K562 (cell line): ENCODE results near the gene NPAS3. TPM values are rescaled to one million over a fixed set of nuclear protein-coding genes. Genes with fewer than 3 reads are reported as not detected.

Experiments used
- ATAC-seq: fragments of 200-7000 bp; cut with Tn5 transposase; 3 replicates; pipeline ENCODE4 v1.9.1; 2020; ENCODE audit warnings: moderate library complexity
- BruUV-seq: library from RNA; stranded (reverse); fragments of 400-500 nt; replicated peaks from 2 replicates; lab custom pipeline; 2021; lab: Mats Ljungman, UMichigan
- CTCF ChIA-PET: fragments of 300-600 bp; formaldehyde crosslinking; extraction: SDS; loops from one replicate; lab custom pipeline; 2021; ENCODE audit warnings: low intra/inter-chr PET ratio; lab: Yijun Ruan, JAX
- POLR2A ChIA-PET: fragments of 300-600, 350-650 bp; sonication (Branson Sonifier 250); formaldehyde crosslinking; extraction: SDS; loops from one replicate; lab custom pipeline; 2021; ENCODE audit warnings: antibody characterized with exemption, inconsistent platforms; lab: Yijun Ruan, JAX
- DNase-seq, 4 experiments: peaks; one replicate each; pipeline versions ENCODE4 v3.0.0 to v3.0.0-alpha.2; 2011 to 2018; ENCODE audit warnings: low spot score in 3 of 4, mixed read lengths in 3 of 4; ENCODE audit errors: extremely low read depth in 1 of 4
- FAIRE-seq: peaks from 2 replicates; lab custom pipeline; 2011; peaks lifted over from hg19 to GRCh38; lab: Jason Lieb, UNC
- H2AFZ ChIP-seq: 2 replicates; pipeline ENCODE4 v1.6.0; 2011; ENCODE audit warnings: low read depth, low read length, control low read depth, inconsistent platforms
- H3K27ac ChIP-seq: fragments of 200-600 bp; 3 replicates; pipeline ENCODE4 v1.8.0; 2011; ENCODE audit warnings: low read depth, mild to moderate bottlenecking, control low read depth, inconsistent platforms, low read length, moderate library complexity, mixed read lengths; ENCODE audit errors: extremely low read depth
- H3K27me3 ChIP-seq, 2 experiments: fragments of 300-600 bp in 1 of 2; 2 replicates in 1 of 2; 3 replicates in 1 of 2; pipeline versions ENCODE4 v1.6.0 to v1.8.0; 2011; ENCODE audit warnings: inconsistent platforms in 2 of 2, low read length in 2 of 2, mild to moderate bottlenecking in 1 of 2, mixed read lengths in 1 of 2, moderate library complexity in 1 of 2; ENCODE audit not compliant: control insufficient read depth in 2 of 2, insufficient read depth in 2 of 2
- H3K36me3 ChIP-seq: fragments of 300-600 bp; 3 replicates; pipeline ENCODE4 v1.8.0; 2011; ENCODE audit warnings: mild to moderate bottlenecking, low read length, inconsistent platforms; ENCODE audit not compliant: control insufficient read depth, insufficient read depth
- H3K4me1 ChIP-seq, 2 experiments: fragments of 200-600 bp in 1 of 2; replicated peaks in 1 of 2; 2 replicates in 1 of 2; 3 replicates in 1 of 2; pipeline versions ENCODE4 v1.5.1 to v1.8.0; 2011; ENCODE audit warnings: inconsistent platforms in 2 of 2, low read length in 2 of 2, mild to moderate bottlenecking in 1 of 2, mixed read lengths in 1 of 2, moderate library complexity in 1 of 2; ENCODE audit not compliant: control insufficient read depth in 2 of 2, insufficient read depth in 2 of 2
- H3K4me2 ChIP-seq: 2 replicates; pipeline ENCODE4 v1.6.1; 2011; ENCODE audit warnings: low read length, control low read depth, inconsistent platforms, mixed read lengths; ENCODE audit not compliant: insufficient read depth
- H3K4me3 ChIP-seq: fragments of 200-600 bp; sonication (generic), shearing (Covaris generic); 2 replicates; pipeline ENCODE4 v1.5.1; 2016; ENCODE audit warnings: control low read depth, inconsistent platforms
- H3K79me2 ChIP-seq: fragments of 200-600 bp; 3 replicates; pipeline ENCODE4 v1.8.0; 2011; ENCODE audit warnings: low read length, inconsistent platforms; ENCODE audit not compliant: control insufficient read depth, insufficient read depth
- H3K9ac ChIP-seq, 2 experiments: 2 replicates each; pipeline versions ENCODE4 v1.6.0 to v1.6.1; 2011; ENCODE audit warnings: low read depth in 2 of 2, low read length in 2 of 2, control low read depth in 1 of 2, inconsistent platforms in 1 of 2, mild to moderate bottlenecking in 1 of 2, mixed read lengths in 1 of 2; ENCODE audit not compliant: insufficient read depth in 1 of 2
- H3K9me1 ChIP-seq: one replicate; pipeline ENCODE4 v1.6.0; 2011; ENCODE audit warnings: inconsistent platforms, mild to moderate bottlenecking, low read length, moderate library complexity; ENCODE audit not compliant: control insufficient read depth, insufficient read depth
- H3K9me3 ChIP-seq: replicated peaks from 2 replicates; pipeline ENCODE4 v1.5.1; 2011; ENCODE audit warnings: low read depth, low read length, inconsistent platforms; ENCODE audit not compliant: control insufficient read depth, insufficient read depth
- H4K20me1 ChIP-seq: replicated peaks from 2 replicates; pipeline ENCODE4 v1.6.1; 2011; ENCODE audit warnings: low read length, inconsistent platforms, mixed read lengths; ENCODE audit not compliant: control insufficient read depth, insufficient read depth
- HMG20A ChIP-seq: fragments of 450-650 bp; formaldehyde crosslinking; conservative IDR thresholded peaks from 2 replicates; pipeline ENCODE4 v1.4.0; 2020; ENCODE audit warnings: mild to moderate bottlenecking, mixed read lengths
- PURB ChIP-seq: sonication (generic); formaldehyde crosslinking; IDR thresholded peaks from 2 replicates; pipeline ENCODE4 v1.9.0; 2021; ENCODE audit warnings: low read depth, mild to moderate bottlenecking, missing genetic modification reagents
- RBM22 ChIP-seq: fragments of 200-400 bp; formaldehyde crosslinking; IDR thresholded peaks from 2 replicates; pipeline ENCODE4 v1.6.1; 2018; ENCODE audit warnings: low read length, low read depth; ENCODE audit not compliant: poor library complexity, severe bottlenecking
- ZNF232 ChIP-seq: sonication (generic); formaldehyde crosslinking; IDR thresholded peaks from 2 replicates; pipeline ENCODE4 v1.8.0; 2022; ENCODE audit warnings: mild to moderate bottlenecking, missing genetic modification reagents
- ZNF589 ChIP-seq: fragments of 200-800 bp; sonication (Bioruptor generic); IDR thresholded peaks from 2 replicates; pipeline ENCODE4 v1.6.1; 2016; ENCODE audit warnings: low read depth, missing genetic modification characterization, missing compliant biosample characterization
- ZNF695 ChIP-seq: fragments of 450-650 bp; formaldehyde crosslinking; IDR thresholded peaks from 2 replicates; pipeline ENCODE4 v1.4.0; 2020; ENCODE audit warnings: mild to moderate bottlenecking, moderate library complexity
- WGBS: fragments of 100-300 bp; shearing (Covaris generic); methylation state at CpG from one replicate; pipeline ENCODE4 v1.1.6; 2016; ENCODE audit warnings: low coverage, mixed read lengths; ENCODE audit not compliant: insufficient coverage; ENCODE audit errors: missing lambda C conversion rate; 5-methylcytosine and 5-hydroxymethylcytosine counted together
- in situ Hi-C: fragments of 300-500 bp; cut with MboI; formaldehyde crosslinking; loops from 4 replicates; pipeline ENCODE4 v1.15.0; 2018; ENCODE audit warnings: inconsistent platforms, mixed read lengths
- intact Hi-C: fragments of 100-400 bp; cut with micrococcal nuclease; formaldehyde crosslinking; loops from 2 replicates; pipeline ENCODE4 v1.14.2; 2022
- polyA plus RNA-seq, 8 experiments: library from polyadenylated mRNA; depleted of rRNA in 4 of 8; stranded (reverse) in 5 of 8; unstranded in 3 of 8; fragments of >200 nt; fragmentation: Nextera tagmentation in 2 of 8; fragmentation: Illumina TruSeq in 1 of 8; extraction: Ambion mirVana in 2 of 8; extraction: Trizol in 1 of 8; gene quantifications; 2 replicates each; pipeline versions ENCODE4 v1.2.1 to v1.2.3, GENCODE V29; 2011 to 2014; ENCODE audit warnings: inconsistent platforms in 1 of 8, missing spikeins in 1 of 8
- total RNA-seq, 7 experiments: library from RNA; depleted of rRNA in 6 of 7; stranded (reverse); fragments of >200 nt in 6 of 7; fragmentation: Illumina TruSeq in 2 of 7; extraction: Trizol in 2 of 7; gene quantifications; 2 replicates each; pipeline versions ENCODE4 v1.2.1 to v1.2.3, GENCODE V29; 2011 to 2021; ENCODE audit warnings: low replicate concordance in 1 of 7

NPAS3 gene
- total and polyA plus RNA-seq, 9 of the 15 experiments (the other 6 are each of a cell fraction or from before 2014, with no cell fraction given), result 0.04 TPM; not detected in 8

GRCh38 chr14:33469898-33470297, 531.2 kb downstream of the NPAS3 start:
- H3K9me1 ChIP-seq, result no peaks in the 10 kb centered on the region
- no peaks in the 10 kb centered on the region for H3K27me3 ChIP-seq
- no peak for TF ChIP-seq ZNF232 (CRISPR knock-in tag)
- H3K4me1 ChIP-seq, result no peaks in the 10 kb centered on the region
- no peaks in the 10 kb centered on the region for H3K36me3 ChIP-seq
- no peaks in the 10 kb centered on the region for H4K20me1 ChIP-seq
- in situ Hi-C loops (no loop called here), intact Hi-C loops (no loop called here)
- no peak overlapping the region for H2AFZ ChIP-seq
- H3K4me2 ChIP-seq, result no peak overlapping the region
- ATAC-seq, result no peak
- no peak overlapping the region for H3K4me3 ChIP-seq
- no peak for DNase-seq
- BruUV-seq, result no TSS peak
- no peaks in the 10 kb centered on the region for H3K9me3 ChIP-seq
- no peak for FAIRE-seq
- H3K27ac ChIP-seq, result no peak overlapping the region
- H3K9ac ChIP-seq, result no peak overlapping the region
- no peaks in the 10 kb centered on the region for H3K79me2 ChIP-seq
- ChIA-PET CTCF (no interaction called here), POLR2A (no interaction called here)
- WGBS, result 0% methylated on average over 1 of the region's 1 CpG

DNA sequence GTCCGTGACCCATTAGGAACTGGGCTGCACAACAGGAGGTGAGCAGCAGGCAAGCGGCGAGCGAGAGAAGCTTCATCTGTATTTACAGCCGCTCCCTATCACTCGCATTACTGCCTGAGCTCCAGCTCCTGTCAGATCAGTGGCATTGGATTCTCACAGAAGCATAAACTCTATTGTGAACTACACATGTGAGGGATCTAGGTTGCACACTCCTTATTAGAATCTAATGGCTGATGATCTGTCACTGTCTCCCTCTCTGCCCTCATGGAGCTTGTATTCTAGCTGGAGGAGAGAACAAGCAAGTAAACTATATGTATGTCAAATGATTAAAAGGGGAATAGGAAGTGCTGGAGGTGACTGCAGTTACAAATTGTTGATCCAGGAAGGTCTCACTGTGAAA, 533.1 kb downstream of the NPAS3 start:
- 25% methylated on average over 3 of the region's 6 CpGs for WGBS
- CTCF ChIA-PET, result no interaction called here
- no peak for FAIRE-seq

More for the DNA sequence above, 533.1 kb downstream of the NPAS3 start:
- BruUV-seq, result no TSS peak
- intact Hi-C loops, result no loop called here
- Histone ChIP-seq H3K36me3 (no peaks in the 10 kb centered on the region), H3K9me1 (no peaks in the 10 kb centered on the region), H3K9me3 (no peaks in the 10 kb centered on the region), H3K79me2 (no peaks in the 10 kb centered on the region), H3K4me2 (no peak overlapping the region), H3K4me3 (no peak overlapping the region), H4K20me1 (no peaks in the 10 kb centered on the region), H2AFZ (no peak overlapping the region), H3K4me1 (no peaks in the 10 kb centered on the region), H3K9ac (no peak overlapping the region), H3K27me3 (no peaks in the 10 kb centered on the region), H3K27ac (no peak overlapping the region)
- in situ Hi-C loops, result no loop called here
- no peak for ATAC-seq
- no peak for DNase-seq
- no peak for TF ChIP-seq ZNF589 (CRISPR knock-in tag)
- no peak for TF ChIP-seq RBM22
- TF ChIP-seq PURB, result no peak
- no peak for TF ChIP-seq ZNF695 (CRISPR knock-in tag)
- no peak for TF ChIP-seq HMG20A (CRISPR knock-in tag)
- POLR2A ChIA-PET, result no interaction called here
